ENCODE data around the gene PTTG1IP.

PTTG1IP gene

DNA sequence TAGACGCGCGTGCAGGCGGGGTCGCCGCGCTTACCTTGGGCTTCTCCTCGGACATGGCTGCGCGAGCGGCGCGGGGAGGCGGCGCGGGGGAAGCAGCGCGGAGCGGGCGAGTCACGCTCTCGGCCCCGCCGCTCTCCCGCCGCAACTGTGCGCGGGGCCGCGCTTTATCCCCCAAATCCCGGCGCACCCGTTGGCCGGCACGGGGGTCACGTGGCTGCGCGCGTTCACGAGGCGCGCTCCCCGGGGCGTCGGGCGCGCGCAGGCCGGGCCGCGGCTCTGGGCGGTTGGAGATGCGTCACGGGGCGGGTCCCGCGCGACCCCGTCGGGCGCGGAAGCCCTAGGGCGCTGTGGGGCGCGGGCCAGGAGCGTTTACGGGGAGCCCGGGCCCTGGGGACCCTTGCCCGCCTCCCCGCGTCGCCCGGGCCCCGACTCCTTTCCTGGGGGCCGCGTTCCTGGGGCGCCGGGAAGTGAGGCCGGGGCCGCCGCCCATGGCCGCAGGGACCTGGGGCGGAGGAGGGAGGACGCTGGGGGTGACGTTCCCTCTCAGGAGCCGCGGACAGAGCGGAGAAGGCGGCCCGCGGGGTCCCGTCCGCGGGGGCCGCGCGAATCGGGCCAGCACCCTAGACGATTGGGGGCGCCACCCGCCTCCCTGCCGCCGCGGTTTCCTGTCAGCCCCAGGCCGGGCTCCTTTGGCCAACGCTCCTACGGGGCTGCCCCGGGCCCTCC is 55.4 kb downstream of the PTTG1IP start, which contains the start of gene SUMO3:
TSS of gene SUMO3 (minus strand) at position 149 of the 726 bp plus-strand sequence. CDS start at position 55, 94 bp downstream.
- DNase-seq: peak; percentile 85

GRCh38 chr21:44817506-44817880 is 56.0 kb downstream of the PTTG1IP start:
- DNase-seq: peak; percentile 87

DNA sequence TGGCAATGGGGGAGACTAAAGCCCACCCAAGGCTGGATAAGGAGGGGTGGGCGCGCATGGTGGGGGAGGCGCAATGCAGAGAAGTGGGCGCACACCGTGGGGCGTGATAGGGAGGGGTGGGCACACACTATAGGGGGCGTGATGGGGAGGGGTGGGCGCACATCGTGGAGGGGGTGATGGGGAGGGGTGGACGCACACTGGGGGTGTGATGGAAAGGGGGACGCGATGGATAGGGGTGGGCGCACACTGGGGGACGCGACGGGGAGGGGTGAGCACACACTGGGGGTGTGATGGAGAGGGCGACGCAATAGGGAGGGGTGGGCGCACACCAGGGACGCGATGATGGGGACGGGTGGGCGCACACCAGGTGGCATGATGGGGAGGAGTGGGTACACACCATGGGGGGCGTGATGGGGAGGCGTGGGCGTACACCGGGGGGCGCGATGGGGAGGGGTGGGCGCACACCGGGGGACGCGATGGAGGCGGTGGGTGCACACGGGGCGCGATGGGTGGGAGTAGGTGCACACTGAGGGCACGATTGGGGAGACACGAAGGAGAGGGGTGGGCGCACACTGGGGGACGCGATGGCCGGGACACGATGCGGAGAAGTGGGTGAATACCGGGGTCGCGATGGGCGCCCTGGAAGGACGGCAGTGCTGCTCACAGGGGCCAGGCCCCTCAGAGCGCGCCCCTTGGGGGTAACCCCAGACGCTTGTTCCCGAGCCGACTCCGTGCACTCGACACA is 56.6 kb downstream of the PTTG1IP start:
- no peak for DNase-seq

GRCh38 chr21:44815852-44816628 is 57.5 kb downstream of the PTTG1IP start:
- DNase-seq: no peak

DNA sequence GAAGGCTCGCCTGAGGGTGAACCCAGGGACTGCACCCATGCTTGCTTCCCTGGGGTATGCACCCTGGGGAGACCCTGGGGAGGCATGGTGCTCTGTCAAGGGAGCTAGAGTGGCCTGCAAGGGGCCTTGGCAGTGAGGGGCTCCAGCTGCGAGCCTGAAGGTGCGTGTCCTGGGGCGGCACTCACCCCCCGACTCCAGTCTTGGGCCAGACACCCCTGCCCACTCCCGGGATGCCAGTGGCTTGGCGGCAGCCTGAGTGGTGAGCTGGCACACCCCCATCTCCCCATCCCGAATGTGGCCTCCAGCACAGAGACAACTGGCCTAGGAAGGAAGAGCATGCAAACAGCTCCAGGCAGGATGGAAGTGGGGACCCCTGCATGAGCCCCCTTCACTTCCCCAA is 58.3 kb downstream of the PTTG1IP start:
- DNase-seq: no peak

- DNase-seq: no peak
Observed at GRCh38 chr21:44814498-44815023, 58.9 kb downstream of the PTTG1IP start.

GRCh38 chr21:44813727-44814126 is 59.8 kb downstream of the PTTG1IP start:
- no peak for DNase-seq

DNA sequence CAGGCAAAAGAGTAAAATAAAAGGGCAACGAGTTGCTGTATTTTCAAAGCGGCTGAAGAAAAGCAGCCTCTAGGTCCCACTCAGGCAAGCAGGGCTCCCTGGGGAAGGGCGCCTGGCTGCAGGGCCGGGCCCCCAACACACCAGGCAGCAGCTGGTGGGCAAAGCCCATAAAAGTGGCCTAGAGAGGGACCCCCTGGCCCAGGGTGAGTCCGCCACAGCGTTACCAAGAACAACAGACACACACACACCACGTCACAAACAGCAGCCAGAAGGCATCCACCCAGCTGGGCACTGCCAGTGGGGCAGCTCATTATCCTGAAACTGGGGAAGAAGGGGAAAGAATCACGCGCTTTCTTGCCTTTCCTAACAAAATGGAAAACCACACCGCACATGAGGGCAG is 60.3 kb downstream of the PTTG1IP start:
- no peak for DNase-seq

- DNase-seq: no peak
Observed at GRCh38 chr21:44812640-44813039, 60.9 kb downstream of the PTTG1IP start.

DNA sequence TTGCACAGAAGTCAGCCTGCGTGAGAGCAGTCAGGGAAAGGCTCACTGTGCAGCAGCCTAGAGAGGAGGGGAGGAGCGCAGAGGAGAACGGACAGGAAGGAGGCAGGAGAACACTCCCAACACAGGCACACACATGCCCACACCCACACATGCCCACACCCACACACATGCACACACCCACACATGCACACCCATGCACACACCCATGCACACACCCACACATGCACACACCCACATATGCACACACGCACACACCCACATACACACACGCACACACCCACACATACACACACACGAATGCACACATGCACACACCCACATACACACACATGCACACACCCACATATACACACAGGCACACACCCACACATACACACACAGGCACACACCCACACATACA is 62.7 kb downstream of the PTTG1IP start:
- DNase-seq: no peak

DNA sequence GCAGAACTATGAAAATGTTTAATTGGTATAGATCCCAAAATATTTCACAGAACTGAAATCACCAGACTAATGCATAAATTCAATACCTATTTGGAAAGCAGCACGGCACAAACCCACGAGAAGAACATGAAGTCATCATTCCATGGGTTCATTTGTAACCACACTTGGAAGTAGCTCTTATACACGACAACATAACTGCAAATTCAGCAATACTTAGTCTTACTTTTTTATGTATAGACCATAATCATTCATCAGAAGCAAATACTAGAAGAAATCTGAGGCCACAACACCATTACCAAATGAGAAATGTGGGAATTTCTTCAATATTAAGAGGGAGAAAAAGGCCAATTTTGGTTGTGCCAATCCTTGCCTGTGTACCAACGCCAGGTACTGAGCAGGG is 67.6 kb downstream of the PTTG1IP start:
- DNase-seq: no peak

DNA sequence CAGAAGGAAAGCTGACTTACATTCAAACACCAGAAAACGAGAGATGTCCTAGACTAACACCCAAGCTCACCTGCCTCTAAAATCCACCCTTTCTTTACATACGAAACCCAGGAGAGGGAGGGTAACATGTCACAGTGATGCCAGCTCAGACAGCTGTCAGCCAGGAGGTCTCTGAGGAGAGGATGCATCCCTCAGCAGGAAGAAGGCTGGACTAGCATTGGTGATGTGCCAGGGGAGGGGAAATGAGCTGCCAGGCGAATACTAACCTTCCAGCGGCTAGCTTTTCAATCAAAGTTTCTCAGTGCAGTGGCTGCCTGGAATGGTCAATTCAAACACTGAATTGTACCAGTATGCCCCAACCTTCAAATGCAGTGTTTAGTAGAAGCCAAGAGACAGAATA is 68.3 kb downstream of the PTTG1IP start:
- DNase-seq: no peak

DNA sequence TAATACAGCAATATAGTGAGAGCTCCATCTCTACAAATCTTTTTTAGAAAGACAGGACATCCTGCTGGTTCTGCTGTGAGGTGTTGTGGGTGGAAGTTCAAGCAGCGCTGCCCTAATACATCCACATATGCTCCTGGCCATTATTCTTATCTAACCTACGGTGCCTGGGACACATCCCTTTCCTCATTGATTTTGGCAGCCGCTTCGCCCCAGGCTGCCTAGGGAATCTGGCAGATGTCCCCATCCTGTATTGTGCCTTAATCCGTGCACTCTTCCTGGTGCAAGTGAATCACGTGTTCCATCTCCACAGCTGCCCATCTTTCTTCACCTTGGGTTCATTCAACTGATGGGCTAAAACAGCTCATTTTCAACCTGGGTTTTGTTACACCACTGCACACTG is 68.7 kb downstream of the PTTG1IP start:
- DNase-seq: no peak

DNA sequence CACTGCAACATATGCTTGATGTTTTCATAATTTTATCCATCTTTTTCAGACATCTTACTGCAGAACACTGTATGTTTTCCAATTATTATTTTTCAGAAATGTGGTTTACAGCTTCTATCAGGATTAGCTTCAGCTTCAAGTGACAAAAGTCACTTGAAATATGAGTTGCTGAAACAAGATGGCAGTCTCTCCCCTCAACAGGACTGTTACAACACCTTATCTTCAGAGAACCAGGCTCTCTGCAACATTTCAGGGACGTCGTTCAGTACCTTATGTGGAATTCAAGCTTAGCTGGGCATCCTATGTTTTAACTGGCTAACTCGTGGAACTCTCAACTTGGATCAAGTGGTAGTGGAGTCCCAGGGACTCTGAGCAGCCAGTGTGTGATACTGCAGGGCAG is 69.8 kb downstream of the PTTG1IP start:
- DNase-seq: no peak

DNA sequence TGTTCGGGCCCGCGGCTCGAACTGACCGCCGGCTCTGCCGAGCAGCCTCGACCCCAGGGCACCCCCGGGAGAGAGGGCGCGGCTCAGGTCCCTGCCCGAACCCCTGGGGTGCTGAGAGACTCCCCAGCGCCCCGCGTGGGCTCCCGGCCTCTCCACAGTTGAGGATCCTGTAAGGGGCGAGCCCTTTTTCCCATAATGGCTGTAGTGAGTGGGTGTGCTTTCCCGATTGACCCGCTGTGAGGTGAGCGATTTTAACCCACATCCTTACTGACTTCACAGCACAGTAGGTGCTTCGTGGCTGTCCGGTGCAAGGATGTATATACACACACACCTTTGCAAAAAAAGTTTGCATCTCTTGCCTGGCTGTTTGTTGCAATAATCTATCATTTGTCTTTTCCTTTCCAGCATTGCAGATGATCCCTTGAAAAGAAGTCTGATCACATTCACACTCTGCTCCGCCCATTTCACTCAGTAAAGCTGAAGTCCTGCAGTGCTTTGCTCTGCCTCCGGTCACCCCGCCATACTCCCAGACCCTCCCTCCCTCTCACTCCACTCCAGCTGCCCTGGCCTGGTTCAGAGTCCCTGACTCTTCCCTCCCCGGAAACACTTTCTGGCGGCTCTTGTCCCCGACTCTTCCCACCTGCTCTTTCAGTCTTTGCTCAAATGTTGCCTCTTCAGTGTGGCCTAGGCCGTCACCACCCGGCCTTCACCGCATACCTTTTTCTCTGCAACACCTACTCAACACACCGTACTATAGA is 70.9 kb downstream of the PTTG1IP start:
- DNase-seq: no peak

DNA sequence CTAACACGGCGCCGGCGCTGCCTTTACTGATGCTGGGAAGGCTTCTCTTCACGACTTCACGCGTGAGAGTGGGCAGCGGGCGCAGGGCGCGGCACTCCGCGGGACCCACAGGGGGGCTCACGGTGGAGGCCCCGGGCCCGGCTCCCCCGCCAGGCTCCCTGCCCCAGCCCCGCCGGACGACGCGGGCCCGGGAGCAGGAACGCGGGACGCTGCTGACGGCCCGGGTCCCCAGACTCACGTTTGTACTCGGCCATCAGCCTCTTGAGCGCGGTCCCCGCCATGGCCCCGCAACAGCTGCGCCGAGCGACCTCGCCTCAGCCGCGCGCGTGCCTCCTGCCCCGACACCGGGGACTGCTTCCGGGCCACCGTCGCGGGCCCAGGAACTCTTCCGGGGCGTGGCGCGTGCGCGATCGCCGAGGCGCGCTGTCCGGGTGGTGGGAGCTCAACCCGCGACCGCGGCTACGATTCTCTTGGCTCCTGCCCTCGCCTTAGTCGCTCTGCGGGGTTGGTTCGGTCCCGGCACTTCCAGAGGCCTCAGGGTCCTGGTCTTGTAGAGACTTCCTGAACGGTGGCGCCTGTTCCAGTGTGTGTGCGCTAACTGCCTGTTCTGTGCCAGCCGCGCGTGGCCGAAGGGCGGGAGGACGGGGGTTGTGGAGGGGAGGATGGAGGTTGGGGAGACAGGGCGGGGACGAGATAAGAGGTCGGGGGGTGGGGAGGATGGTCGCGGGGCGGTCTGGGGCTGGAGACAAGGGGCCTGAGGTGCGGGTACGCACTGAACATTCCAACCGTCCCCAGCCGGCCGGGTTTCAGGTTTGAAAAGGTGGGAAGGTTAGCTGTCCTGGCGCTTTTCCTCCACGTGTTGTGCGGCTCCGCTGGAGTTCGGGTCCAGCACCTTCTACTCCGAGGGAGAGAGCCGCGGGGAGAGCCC is 71.8 kb downstream of the PTTG1IP start, which contains the start of gene UBE2G2:
TSS of gene UBE2G2 (minus strand) at position 353 of the 928 bp plus-strand sequence. CDS start at position 281, 72 bp downstream.
- peak; percentile 83 for DNase-seq

DNA sequence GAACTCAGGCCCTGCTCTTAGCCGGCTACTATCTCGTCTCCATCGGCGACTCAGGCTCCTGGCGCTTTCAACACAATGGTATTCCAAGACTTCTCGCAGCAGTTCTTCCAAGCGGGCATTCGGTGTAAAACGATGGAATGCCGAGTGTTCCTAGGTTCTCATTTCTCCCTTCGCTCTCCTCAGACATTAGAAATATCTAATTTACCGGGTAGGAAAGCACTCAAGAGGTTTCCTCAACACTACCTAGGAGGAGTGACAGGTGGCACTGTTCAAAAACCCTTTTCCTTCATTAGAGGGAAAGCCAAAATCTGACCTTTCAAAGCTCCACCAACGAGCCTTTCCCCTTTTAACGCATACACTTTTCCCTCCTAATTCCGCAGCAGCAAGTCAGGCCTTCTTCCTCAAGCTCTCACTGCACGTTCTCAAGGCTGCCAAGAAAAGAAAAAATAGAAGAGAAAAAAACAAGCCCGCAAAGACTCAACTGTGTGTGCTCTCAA is 72.5 kb downstream of the PTTG1IP start:
- DNase-seq: no peak

GRCh38 chr21:44800103-44800502 is 73.4 kb downstream of the PTTG1IP start:
- DNase-seq: no peak

DNA sequence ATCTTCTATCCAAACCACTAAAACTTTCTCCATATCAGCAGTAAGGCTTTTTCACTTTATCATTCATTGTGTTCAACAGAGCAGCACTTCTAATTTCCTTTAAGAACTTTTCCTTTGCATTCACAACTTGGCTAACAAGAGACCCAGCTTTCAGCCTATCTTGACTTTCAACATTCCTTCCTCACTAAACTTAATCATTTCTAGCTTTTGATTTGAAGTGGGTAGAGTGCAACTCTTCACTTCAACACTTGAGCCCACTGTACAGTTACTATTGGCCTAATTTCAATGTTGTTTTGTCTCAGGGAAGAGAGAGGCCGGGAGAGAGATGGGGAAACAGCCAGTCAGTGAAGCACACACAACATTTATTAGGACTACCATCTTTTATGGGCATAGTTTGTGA is 73.8 kb downstream of the PTTG1IP start:
- DNase-seq: no peak

All from activated effector memory CD4-positive, alpha-beta T cell treated with Interleukin-2 at 50 U/mL for 16 hours (primary cell).